Esophagus muscularis mucosa (tissue), 4 donors: ENCODE data around the gene CCDC92B. TPM values are rescaled to one million over a fixed set of nuclear protein-coding genes. Genes with fewer than 3 reads are reported as not detected.

Experiments used
- DNase-seq: peaks from one replicate; pipeline ENCODE4 v3.0.0-alpha.2; 2017; ENCODE audit errors: extremely low spot score
- H3K27ac ChIP-seq, 4 donors: fragments of 200-600 bp; sonication (generic); replicated peaks in 1 of 4; 1 replicate in 3 of 4; 2 replicates in 1 of 4; pipeline ENCODE4 v1.5.1; 2016 to 2019; ENCODE audit warnings: mild to moderate bottlenecking in 1 of 4
- H3K27me3 ChIP-seq, 4 donors: fragments of 200-600 bp; sonication (generic); one replicate each; pipeline versions ENCODE4 v1.5.1 to v1.6.0; 2016 to 2019
- H3K36me3 ChIP-seq, 4 donors: fragments of 200-600 bp; sonication (generic); one replicate each; pipeline ENCODE4 v1.5.1; 2016 to 2019
- H3K4me1 ChIP-seq, 4 donors: fragments of 200-600 bp; sonication (generic); one replicate each; pipeline ENCODE4 v1.5.1; 2016 to 2019
- H3K4me3 ChIP-seq, 4 donors: fragments of 200-600 bp; sonication (generic); 1 replicate in 2 of 4; 2 replicates in 2 of 4; pipeline ENCODE4 v1.5.1; 2016 to 2019; ENCODE audit warnings: mild to moderate bottlenecking in 4 of 4, moderate library complexity in 1 of 4
- H3K9me3 ChIP-seq, 4 donors: fragments of 200-600 bp; sonication (generic); 1 replicate in 3 of 4; 2 replicates in 1 of 4; pipeline ENCODE4 v1.5.1; 2016 to 2019
- EP300 ChIP-seq: sonication (generic); formaldehyde crosslinking; IDR thresholded peaks from one replicate; pipeline ENCODE4 v1.6.1; 2017; ENCODE audit warnings: antibody characterized with exemption
- POLR2A ChIP-seq: fragments of 450-650 bp; IDR thresholded peaks from one replicate; pipeline ENCODE4 v1.6.1; 2017; ENCODE audit warnings: antibody characterized with exemption, moderate library complexity, mild to moderate bottlenecking, low read depth
- POLR2AphosphoS5 ChIP-seq, 2 donors: sonication (generic); formaldehyde crosslinking; IDR thresholded peaks; one replicate each; pipeline ENCODE4 v1.6.1; 2017; ENCODE audit warnings: antibody characterized with exemption in 2 of 2
- WGBS: methylation state at CpG from one replicate; pipeline ENCODE4 v1.1.5; 2018; 5-methylcytosine and 5-hydroxymethylcytosine counted together
- intact Hi-C: fragments of 100-400 bp; cut with DNase I; formaldehyde crosslinking; loops from one replicate; pipeline ENCODE4 v1.15.1; 2023
- total RNA-seq, 4 donors: library from RNA; depleted of rRNA; stranded (reverse); fragments of >200 nt; gene quantifications; one replicate each; pipeline versions ENCODE4 v1.1.0 to v1.2.1, GENCODE V29; 2016
- TF ChIP-seq, protein P1 (sequence below), 3 experiments: fragments of 200-600 bp in 2 of 3; fragments of 450-650 bp in 1 of 3; sonication (generic) in 2 of 3; IDR thresholded peaks; one replicate each; pipeline ENCODE4 v1.5.1; 2017 to 2019; ENCODE audit warnings: antibody characterized with exemption in 3 of 3, mild to moderate bottlenecking in 2 of 3, moderate library complexity in 1 of 3

The CCDC92B gene
- total RNA-seq, 4 donors from 2014 or later: 0.13 to 0.42 TPM; not detected in 2

DNA sequence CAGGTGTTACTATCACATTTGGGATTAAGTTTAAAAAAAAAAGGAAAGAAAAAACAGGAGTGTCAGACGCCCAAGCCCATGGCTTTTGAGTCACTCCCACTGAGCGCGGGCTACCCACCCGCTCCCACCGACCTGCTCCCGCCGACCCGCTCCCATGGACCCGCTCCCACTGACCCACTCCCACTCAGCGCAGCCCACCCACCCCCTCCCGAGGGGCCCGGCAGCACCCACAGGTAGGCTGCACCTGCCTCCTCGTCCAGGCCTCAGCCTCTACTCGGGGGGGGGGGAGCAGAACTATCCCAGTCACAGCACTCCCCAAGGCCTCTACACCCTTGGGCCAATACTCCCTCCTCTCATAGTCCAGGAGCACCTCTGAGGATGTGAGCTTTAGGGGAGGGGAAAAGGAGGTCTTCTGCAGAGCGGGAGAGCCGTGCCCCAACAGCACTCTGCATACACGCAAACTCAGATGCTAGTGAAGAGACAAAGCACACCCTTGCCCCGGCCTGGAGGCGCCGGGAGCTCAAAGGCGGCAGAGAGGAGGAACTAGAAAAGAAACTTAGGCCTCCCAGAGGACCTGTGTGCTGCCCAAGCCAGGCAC lies 40.8 kb downstream of the CCDC92B start:
- Histone ChIP-seq H3K27me3 (no peaks in the 10 kb centered on the region), H3K4me1 (peaks cover 66 to 83% (median 75%) of the 10 kb centered on the region in 4 donors), H3K4me3 (peak overlapping the region in 3 of 4 donors; percentile 92 to 95 (median 92)), H3K36me3 (peaks cover 0 to 11% (median 7%) of the 10 kb centered on the region in 4 donors), H3K27ac (peak overlapping the region; percentile 65 to 84 (median 83)), H3K9me3 (no peaks in the 10 kb centered on the region)
- DNase-seq: no peak
- intact Hi-C loops: no loop called here
- 83% methylated on average over 20 of the region's 21 CpGs for WGBS
- TF ChIP-seq EP300 (no peak), POLR2A (no peak), POLR2AphosphoS5 (IDR thresholded peaks at IDR 0.05) (no peak)
- TF ChIP-seq, protein P1, sequence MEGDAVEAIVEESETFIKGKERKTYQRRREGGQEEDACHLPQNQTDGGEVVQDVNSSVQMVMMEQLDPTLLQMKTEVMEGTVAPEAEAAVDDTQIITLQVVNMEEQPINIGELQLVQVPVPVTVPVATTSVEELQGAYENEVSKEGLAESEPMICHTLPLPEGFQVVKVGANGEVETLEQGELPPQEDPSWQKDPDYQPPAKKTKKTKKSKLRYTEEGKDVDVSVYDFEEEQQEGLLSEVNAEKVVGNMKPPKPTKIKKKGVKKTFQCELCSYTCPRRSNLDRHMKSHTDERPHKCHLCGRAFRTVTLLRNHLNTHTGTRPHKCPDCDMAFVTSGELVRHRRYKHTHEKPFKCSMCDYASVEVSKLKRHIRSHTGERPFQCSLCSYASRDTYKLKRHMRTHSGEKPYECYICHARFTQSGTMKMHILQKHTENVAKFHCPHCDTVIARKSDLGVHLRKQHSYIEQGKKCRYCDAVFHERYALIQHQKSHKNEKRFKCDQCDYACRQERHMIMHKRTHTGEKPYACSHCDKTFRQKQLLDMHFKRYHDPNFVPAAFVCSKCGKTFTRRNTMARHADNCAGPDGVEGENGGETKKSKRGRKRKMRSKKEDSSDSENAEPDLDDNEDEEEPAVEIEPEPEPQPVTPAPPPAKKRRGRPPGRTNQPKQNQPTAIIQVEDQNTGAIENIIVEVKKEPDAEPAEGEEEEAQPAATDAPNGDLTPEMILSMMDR (IDR thresholded peaks at IDR 0.05): no peak

DNA sequence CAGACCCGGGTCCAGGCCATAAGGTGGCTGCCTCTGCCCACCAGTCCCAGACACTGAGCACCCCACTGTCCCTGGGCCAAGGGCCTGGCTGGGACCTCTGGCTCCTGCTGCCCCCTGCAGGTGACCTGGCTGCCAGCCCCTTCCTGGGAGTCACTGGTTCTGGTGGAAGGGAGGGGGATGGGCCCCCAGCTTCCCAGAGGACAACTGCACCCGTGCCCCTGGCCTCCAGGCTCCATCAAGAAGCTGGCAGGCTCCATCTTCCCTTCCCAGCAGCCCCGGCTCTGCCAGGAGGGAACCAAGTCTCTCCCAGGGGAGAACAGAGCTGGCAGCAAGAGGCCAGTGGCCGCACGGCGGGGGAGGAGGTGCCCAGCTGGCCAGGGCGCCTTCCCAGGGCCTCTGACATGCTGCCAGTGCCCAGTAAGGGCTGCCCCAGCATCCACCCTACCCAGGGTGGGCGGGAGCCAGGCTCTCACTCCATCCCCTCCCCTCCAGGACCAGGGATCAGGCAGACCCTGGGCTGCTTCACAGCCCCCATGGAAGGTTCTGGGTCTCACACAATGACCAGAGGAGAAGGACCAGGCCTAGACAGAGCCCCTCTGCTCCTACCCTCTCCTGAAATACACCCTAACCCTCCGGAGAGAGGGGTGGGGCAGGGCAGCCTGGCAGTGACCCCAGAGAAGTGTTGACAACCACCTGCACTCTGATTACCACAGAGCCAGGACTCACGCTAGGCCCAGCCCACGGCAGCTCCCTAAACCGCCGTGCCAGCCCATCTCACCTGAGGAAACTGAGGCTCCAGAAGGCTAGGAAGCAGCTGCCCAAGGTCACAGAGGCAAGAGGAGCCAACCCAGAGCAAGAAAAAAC lies 41.5 kb downstream of the CCDC92B start:
- no peak for DNase-seq
- TF ChIP-seq, protein P1 (IDR thresholded peaks at IDR 0.05): peak; percentile 15 to 46 (median 27)
- TF ChIP-seq POLR2AphosphoS5 (IDR thresholded peaks at IDR 0.05): no peak
- Histone ChIP-seq H3K27ac (peak overlapping the region; percentile 60 to 83 (median 63)), H3K27me3 (no peaks in the 10 kb centered on the region), H3K4me1 (peaks cover 62 to 77% (median 71%) of the 10 kb centered on the region in 4 donors), H3K4me3 (peak overlapping the region in 3 of 4 donors; percentile 5 to 92 (median 13)), H3K36me3 (peaks cover 6 to 19% (median 14%) of the 10 kb centered on the region in 4 donors), H3K9me3 (no peaks in the 10 kb centered on the region)
- intact Hi-C loops: no loop called here
- 70% methylated on average over 9 of the region's 13 CpGs for WGBS

DNA sequence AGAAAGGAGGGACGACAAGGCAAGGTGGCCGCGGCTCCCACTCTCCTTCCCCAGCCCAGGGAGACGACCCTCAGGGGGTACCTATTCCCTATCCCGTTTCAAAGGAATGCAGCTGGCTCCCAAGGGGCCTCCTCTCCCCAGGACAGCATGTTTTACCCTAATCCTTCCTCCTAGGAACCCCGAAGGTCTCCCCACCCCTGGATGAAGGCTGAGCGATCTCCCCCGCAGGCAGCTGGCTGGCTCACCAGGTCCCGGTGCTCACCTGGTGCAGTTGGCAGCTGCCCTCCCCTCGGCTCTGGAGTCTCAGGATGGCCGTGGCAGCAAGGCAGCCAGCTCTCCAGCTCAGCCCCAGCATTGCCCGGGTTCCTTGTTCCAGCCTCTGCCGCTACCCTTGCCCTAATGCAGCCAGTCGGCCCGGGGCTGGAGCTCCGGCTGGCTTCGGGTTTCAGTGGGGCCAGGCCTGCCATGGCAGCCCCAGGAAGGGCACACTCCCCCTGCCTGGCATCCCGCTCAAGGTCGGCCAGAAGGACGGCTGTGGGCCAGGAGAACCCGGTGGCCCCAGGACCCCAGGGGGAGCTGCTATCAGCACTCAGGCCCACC lies 42.4 kb downstream of the CCDC92B start:
- H3K36me3 ChIP-seq: peaks cover 16 to 28% (median 24%) of the 10 kb centered on the region in 4 donors
- no peak for DNase-seq
- peak overlapping the region; percentile 60 to 83 (median 63) for H3K27ac ChIP-seq
- WGBS: 84% methylated on average over 20 of the region's 21 CpGs
- H3K4me3 ChIP-seq: no peak overlapping the region
- peaks cover 55 to 68% (median 61%) of the 10 kb centered on the region in 4 donors for H3K4me1 ChIP-seq
- no peaks in the 10 kb centered on the region for H3K9me3 ChIP-seq
- TF ChIP-seq POLR2AphosphoS5 (IDR thresholded peaks at IDR 0.05) (no peak), EP300 (no peak), POLR2A (no peak)
- TF ChIP-seq, protein P1 (IDR thresholded peaks at IDR 0.05): no peak
- no peaks in the 10 kb centered on the region for H3K27me3 ChIP-seq
- intact Hi-C loops: no loop called here

DNA sequence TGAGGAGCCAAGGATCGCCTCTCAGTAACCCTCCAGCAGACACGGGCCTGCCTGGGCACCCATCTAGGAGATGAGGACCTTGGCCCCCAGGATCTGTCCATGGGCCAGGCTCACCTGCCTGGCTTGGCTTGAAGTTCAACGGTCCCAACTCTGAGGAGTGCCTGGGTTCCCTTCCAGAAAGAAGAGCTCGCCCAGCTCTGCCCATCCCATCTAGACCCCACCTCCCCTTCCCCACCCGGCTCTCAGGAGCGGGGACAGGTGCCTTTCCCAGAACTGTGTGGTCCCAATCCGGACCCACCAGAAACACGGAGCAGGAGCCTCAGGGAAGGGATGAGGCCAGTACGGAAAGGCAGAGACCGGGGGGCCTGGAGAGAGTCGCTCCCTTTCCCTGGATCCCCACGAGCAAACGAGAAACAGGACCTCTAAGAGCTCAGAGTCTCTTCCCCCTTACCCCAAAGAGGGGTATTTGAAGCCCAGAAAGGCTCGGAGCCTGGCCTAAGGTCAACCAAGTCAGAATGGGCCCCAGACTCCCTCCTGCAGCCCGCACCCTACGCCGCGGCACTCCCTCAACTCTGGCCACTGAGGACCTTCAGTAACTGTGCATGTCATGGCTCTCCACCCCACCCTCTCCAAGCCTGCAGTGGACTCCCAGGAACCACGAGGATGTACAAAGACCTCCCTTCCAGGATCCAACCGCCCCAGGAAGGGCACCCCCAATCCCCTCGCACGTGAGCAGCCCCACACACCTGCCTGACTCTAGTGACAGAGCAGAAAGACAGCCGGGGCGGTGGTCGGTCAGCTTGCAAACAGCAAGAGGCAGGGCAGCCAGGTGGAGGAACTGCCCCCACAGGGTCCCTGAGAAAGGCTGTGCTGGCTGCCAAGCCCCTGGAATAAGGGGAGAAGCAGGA lies 43.3 kb downstream of the CCDC92B start:
- Histone ChIP-seq H3K36me3 (peaks cover 24 to 37% (median 32%) of the 10 kb centered on the region in 4 donors), H3K4me3 (no peak overlapping the region), H3K27ac (peak overlapping the region in 3 of 4 donors; percentile 34 to 83 (median 45)), H3K9me3 (no peaks in the 10 kb centered on the region), H3K4me1 (peaks cover 55 to 68% (median 61%) of the 10 kb centered on the region in 4 donors), H3K27me3 (no peaks in the 10 kb centered on the region)
- intact Hi-C loops: no loop called here
- no peak for TF ChIP-seq POLR2A
- no peak for TF ChIP-seq POLR2AphosphoS5 (IDR thresholded peaks at IDR 0.05)
- no peak for TF ChIP-seq EP300
- TF ChIP-seq, protein P1 (IDR thresholded peaks at IDR 0.05): no peak
- no peak for DNase-seq
- WGBS: 93% methylated on average over 20 of the region's 25 CpGs
